ENCODE results near the gene HMGCS1.
"Not testable (repeated sequence)": the region's sequence is repeated elsewhere in the genome, so short reads cannot be mapped to it uniquely, and the experiment has no call there.

The HMGCS1 gene

GRCh38 chr5:43281840-43282658 is 31.2 kb downstream of the HMGCS1 start:
- no peak overlapping the region for H3K4me3 ChIP-seq (ENCODE audit: low read depth, low read length)
- no peak for DNase-seq (ENCODE audit: low read depth)

- no peak overlapping the region for H3K4me3 ChIP-seq (ENCODE audit: low read depth, low read length)
- DNase-seq (ENCODE audit: low read depth): no peak
Measured at GRCh38 chr5:43279548-43280274, 33.5 kb downstream of the HMGCS1 start.

DNA sequence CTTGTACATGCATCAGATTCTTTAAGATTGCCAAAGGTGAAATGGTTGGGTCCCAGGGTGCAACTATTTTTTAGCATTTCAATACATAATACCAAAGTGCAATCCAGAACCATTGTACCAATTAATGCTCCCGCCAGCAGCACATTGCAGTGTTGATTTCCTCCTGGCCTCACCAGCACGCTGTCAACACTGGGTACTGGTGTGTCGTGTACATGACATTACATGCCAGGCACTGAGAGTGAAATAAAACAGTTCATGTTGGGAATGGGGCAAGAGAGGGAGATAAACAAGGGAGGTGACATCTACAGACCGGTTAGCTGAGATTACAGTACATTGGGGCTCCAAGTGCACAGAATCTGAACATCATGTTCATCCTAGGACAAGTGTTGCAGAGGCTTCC is 37.8 kb downstream of the HMGCS1 start:
- no peak overlapping the region for H3K4me3 ChIP-seq (ENCODE audit: low read depth, low read length)

DNA sequence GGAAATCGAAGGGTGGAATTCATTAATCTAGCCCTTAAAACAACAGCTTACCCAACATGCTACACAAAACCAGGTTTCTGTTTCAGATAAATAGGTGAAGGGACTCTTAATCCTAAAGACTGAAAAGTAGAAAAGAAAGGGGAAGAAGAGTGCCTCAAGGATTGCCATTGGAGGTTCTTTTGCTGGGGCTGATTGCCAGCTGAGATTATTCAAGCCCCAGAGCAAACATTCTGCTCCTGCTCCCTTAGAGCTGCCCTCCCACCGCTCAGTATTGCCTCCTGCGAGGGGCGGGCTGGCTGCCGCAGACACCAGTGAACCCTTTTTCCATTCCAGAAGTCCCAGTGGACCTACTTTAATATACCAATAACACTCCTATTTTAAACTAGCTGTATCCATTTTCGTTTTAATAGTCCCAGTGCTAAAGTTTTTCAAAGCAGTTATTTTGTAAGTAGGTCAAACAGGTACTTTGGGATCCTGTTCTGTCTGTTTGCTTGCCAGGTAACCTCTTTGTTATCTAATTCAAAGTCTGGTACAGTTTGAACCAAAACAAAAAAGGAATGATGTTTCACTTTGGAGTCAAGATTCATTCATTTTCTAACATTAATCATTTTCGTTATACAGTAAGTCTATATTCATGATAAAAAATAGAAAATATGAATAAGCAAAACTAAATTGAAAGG is 38.6 kb downstream of the HMGCS1 start:
- DNase-seq (ENCODE audit: low read depth): no peak
- no peak overlapping the region for H3K4me3 ChIP-seq (ENCODE audit: low read depth, low read length)

More for the DNA sequence above, 37.8 kb downstream of the HMGCS1 start:
- DNase-seq (ENCODE audit: low read depth): no peak

- no peak overlapping the region for H3K4me3 ChIP-seq (ENCODE audit: low read depth, low read length)
- no peak for DNase-seq (ENCODE audit: low read depth)
Measured at GRCh38 chr5:43273552-43273951, 39.7 kb downstream of the HMGCS1 start.

DNA sequence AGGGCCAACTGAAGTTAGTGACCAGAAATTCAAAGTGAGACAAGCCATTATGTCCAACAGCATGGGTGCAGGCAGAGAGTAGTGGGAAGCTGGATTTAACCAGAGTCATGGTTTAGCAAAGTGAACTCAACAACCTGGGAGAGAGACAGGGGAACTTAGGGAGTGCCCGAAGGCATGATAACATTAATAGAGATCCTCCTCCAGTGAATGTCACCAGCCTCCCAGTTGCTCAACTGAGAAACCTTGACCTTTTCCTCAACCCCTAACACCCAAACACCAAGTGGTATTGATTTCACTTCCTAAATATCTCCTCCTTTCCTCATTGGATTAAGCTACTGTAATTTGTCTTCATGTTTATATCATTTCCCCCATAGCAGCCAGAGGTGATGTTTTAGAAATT is 42.6 kb downstream of the HMGCS1 start:
- no peak for DNase-seq (ENCODE audit: low read depth)
- no peak overlapping the region for H3K4me3 ChIP-seq (ENCODE audit: low read depth, low read length)

DNA sequence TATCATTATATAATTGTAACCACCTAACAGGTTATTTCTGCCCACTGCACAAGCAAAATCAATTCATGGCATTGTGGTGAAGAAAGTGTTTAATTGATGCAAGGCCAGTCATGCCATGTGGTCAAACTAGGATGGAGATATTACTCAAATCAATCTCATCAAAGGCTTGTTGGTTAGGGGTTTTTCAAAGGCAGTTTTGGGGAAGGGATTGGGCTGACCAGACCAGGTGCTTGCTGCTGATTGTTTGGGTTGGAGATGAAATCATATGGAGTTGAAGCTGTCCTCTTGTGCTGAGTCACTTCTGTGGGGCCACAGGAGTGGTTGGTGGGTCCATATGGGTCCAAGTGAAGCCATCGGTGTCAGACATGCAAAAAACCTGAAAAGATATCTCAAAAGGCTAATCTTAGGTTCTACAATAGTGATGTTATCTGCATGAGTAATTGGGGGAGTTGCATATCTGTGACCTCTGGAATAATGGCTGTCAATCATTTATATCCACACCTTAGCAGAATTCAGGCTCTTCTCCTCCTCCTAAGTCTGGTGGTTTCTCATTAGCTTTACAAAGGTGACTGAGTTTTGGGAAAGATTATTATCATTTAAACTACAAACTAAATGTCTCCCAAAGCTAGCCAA is 44.9 kb downstream of the HMGCS1 start:
- DNase-seq (ENCODE audit: low read depth): no peak
- no peak overlapping the region for H3K4me3 ChIP-seq (ENCODE audit: low read depth, low read length)

DNA sequence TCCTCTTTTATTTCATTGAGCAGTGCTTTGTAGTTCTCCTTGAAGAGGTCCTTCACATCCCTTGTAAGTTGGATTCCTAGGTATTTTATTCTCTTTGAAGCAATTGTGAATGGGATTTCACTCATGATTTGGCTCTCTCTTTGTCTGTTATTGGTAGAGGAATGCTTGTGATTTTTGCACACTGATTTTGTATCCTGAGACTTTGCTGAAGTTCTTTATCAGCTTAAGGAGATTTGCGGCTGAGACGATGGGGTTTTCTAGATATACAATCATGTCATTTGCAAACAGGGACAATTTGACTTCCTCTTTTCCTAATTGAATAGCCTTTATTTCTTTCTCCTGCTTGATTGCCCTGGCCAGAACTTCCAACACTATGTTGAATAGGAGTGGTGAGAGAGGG is 50.9 kb downstream of the HMGCS1 start:
- DNase-seq (ENCODE audit: low read depth); H3K4me3 ChIP-seq (ENCODE audit: low read depth, low read length): not testable (repeated sequence)

GRCh38 chr5:43258116-43258515 is 55.1 kb downstream of the HMGCS1 start:
- H3K4me3 ChIP-seq (ENCODE audit: low read depth, low read length): no peak overlapping the region
- DNase-seq (ENCODE audit: low read depth): no peak

GRCh38 chr5:43256261-43256966 is 56.8 kb downstream of the HMGCS1 start:
- no peak for DNase-seq (ENCODE audit: low read depth)
- H3K4me3 ChIP-seq (ENCODE audit: low read depth, low read length): no peak overlapping the region

GRCh38 chr5:43255704-43256103 is 57.5 kb downstream of the HMGCS1 start:
- DNase-seq (ENCODE audit: low read depth): no peak
- H3K4me3 ChIP-seq (ENCODE audit: low read depth, low read length): no peak overlapping the region

DNA sequence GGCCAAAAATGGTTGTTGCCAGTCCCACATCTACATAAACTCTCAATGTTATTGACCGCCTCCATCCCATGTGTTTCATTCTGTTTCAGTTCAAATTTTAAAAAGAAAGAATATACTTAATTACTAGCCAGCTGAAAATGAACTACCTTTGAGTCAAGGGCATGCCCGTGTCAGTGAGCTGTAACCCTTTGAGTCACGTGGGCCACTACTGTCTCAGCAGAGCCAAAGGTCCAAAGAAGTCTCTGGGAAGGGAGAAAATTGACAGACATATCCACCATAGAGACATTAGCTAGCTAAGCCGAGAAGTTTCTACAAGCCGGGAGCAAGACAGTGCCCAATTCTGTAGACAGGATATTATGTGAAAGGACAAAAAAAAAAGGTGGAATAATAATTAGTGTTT is 61.5 kb downstream of the HMGCS1 start:
- DNase-seq (ENCODE audit: low read depth): no peak
- no peak overlapping the region for H3K4me3 ChIP-seq (ENCODE audit: low read depth, low read length)

- DNase-seq (ENCODE audit: low read depth): no peak
- no peak overlapping the region for H3K4me3 ChIP-seq (ENCODE audit: low read depth, low read length)
Measured at GRCh38 chr5:43245724-43246385, 67.4 kb downstream of the HMGCS1 start.

DNA sequence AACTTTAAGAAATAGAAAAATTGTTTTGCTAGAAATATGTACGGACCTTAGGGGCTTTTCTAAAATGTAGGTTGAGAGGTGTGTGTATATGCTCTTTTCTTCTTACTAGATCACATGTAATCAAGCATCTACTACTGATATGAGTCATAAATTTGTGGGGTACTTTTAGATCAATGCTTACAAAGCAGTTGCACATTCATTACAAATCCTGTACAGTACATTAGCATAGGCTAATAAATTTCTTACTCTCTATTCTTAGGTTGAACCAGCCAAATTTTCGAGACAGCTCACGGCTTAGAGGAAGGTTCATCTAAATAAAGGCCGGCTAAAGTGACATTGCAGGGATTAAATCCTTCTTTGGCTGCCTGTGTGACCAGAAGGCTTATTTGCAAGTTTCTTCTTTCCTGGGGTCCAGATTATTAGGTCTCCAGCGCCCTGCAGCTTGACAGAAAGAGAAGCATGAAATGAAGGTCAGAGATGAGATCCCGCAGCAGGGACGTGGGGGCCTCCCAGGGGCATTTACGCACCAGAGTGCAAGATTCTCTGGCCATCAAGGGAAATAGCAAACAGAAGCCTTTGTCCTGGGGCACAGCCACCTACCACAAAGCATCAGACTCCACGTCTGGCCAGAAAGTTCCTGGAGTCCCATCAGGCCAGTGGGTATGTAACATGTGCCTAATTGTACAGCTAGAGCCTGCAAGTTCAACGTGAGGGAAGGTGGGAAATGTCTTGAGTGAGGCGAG is 68.2 kb downstream of the HMGCS1 start:
- no peak for DNase-seq (ENCODE audit: low read depth)
- H3K4me3 ChIP-seq (ENCODE audit: low read depth, low read length): no peak overlapping the region

- DNase-seq (ENCODE audit: low read depth): no peak
- no peak overlapping the region for H3K4me3 ChIP-seq (ENCODE audit: low read depth, low read length)
Measured at GRCh38 chr5:43243270-43243669, 69.9 kb downstream of the HMGCS1 start.

- H3K4me3 ChIP-seq (ENCODE audit: low read depth, low read length): no peak overlapping the region
- DNase-seq (ENCODE audit: low read depth): no peak
Measured at GRCh38 chr5:43242196-43242595, 71.0 kb downstream of the HMGCS1 start.

All from skeletal muscle cell (primary cell).